KBM-7 (cell line): ENCODE results near the gene GPC6.
A peak's percentile ranks its signal among the peaks of the same experiment; 100 is the strongest.

Source experiments
- DNase-seq: peaks from one replicate; pipeline ENCODE4 v3.0.0-alpha.2; 2015
- in situ Hi-C: fragments of 300-500 bp; cut with MboI; formaldehyde crosslinking; loops from 2 replicates; pipeline ENCODE4 v1.14.3; 2020; ENCODE audit warnings: low sequenced_read_pairs, low pct_unique_long_range_greater_than_20kb, mixed read lengths

The GPC6 gene

GRCh38 chr13:94168783-94169453, 942.3 kb downstream of the GPC6 start:
- no peak for DNase-seq

GRCh38 chr13:94169454-94170144, 943.0 kb downstream of the GPC6 start:
- DNase-seq, result no peak
- in situ Hi-C loops, result no loop called here

More at GRCh38 chr13:94168783-94169453, 942.3 kb downstream of the GPC6 start:
- in situ Hi-C loops, result no loop called here

GRCh38 chr13:94170145-94170571, 943.6 kb downstream of the GPC6 start:
- in situ Hi-C loops, result no loop called here
- no peak for DNase-seq

GRCh38 chr13:94172416-94172815, 945.8 kb downstream of the GPC6 start:
- DNase-seq, result no peak
- in situ Hi-C loops, result no loop called here

- no peak for DNase-seq
Observed at GRCh38 chr13:94173312-94173854, 946.8 kb downstream of the GPC6 start.

GRCh38 chr13:94174009-94174408, 947.4 kb downstream of the GPC6 start:
- DNase-seq, result no peak
- in situ Hi-C loops, result no loop called here

More at GRCh38 chr13:94173312-94173854, 946.8 kb downstream of the GPC6 start:
- in situ Hi-C loops, result no loop called here

- in situ Hi-C loops, result no loop called here
- no peak for DNase-seq
Observed at GRCh38 chr13:94175076-94175475, 948.5 kb downstream of the GPC6 start.

GRCh38 chr13:94176561-94176960, 950.0 kb downstream of the GPC6 start:
- in situ Hi-C loops, result no loop called here
- DNase-seq, result peak; percentile 51

- DNase-seq, result no peak
- in situ Hi-C loops, result no loop called here
Observed at GRCh38 chr13:94177041-94177440, 950.4 kb downstream of the GPC6 start.

- in situ Hi-C loops, result no loop called here
- peak; percentile 50 for DNase-seq
Observed at GRCh38 chr13:94178625-94179244, 952.1 kb downstream of the GPC6 start.

- DNase-seq, result no peak
- in situ Hi-C loops, result no loop called here
Observed at GRCh38 chr13:94181461-94182107, 955.0 kb downstream of the GPC6 start.

- in situ Hi-C loops, result no loop called here
- DNase-seq, result peak; percentile 83
Observed at GRCh38 chr13:94182185-94182761, 955.7 kb downstream of the GPC6 start.

GRCh38 chr13:94186470-94186869, 959.9 kb downstream of the GPC6 start:
- no peak for DNase-seq
- in situ Hi-C loops, result no loop called here

GRCh38 chr13:94188201-94188854, 961.7 kb downstream of the GPC6 start:
- DNase-seq, result no peak
- in situ Hi-C loops, result no loop called here

GRCh38 chr13:94192431-94192975, 965.9 kb downstream of the GPC6 start:
- in situ Hi-C loops, result no loop called here
- DNase-seq, result peak; percentile 59

GRCh38 chr13:94195715-94196114, 969.1 kb downstream of the GPC6 start:
- in situ Hi-C loops, result no loop called here
- no peak for DNase-seq

- peak; percentile 72 for DNase-seq
- in situ Hi-C loops, result no loop called here
Observed at GRCh38 chr13:94196413-94196812, 969.8 kb downstream of the GPC6 start.

GRCh38 chr13:94198681-94199080, 972.1 kb downstream of the GPC6 start:
- DNase-seq, result no peak
- in situ Hi-C loops, result no loop called here
